Measurements from ENCODE around the gene TSPAN31.

DNA sequence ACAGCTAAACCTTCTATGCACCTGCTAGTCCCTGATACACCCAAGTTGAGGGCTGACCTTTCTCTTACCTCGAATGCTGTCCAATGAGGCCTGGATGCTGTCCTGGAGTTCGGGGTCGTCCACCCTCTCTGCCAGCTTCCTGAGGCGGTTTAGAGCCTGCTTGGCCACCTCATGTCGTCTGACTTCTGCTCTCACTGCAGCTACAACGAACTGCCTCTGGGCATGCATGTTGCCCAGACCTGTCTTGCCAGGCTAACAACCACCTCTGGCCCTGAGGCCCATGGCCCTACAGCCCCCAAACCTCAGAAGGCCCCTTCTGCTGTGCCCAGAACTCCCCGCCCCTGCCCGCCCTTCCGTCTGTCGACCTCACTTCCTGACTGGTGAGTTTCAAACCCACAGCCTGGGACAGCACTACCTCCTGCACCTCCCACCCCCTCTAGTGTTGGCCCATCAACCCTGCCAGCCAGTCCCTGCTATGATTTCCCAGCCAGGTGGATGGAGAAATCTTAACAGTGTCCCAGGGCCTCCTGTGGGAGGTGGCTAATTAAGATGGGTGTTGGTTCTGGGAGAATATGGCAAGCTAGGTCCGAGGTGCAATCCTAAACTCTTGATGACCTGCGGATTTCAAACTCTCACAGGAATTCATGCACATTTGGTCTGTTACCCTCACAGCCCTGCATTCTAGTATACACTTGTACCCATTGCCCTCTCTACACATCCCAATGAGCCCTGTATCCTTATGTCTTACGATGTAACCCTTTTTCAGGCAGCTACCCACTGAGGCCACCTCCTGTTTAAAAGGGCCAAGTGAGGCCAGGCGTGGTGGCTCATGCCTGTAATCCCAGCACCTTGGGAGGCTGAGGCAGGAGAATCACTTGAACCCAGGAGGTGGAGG, 2.7 kb upstream of the TSPAN31 start:
- TF ChIP-seq, protein P1, sequence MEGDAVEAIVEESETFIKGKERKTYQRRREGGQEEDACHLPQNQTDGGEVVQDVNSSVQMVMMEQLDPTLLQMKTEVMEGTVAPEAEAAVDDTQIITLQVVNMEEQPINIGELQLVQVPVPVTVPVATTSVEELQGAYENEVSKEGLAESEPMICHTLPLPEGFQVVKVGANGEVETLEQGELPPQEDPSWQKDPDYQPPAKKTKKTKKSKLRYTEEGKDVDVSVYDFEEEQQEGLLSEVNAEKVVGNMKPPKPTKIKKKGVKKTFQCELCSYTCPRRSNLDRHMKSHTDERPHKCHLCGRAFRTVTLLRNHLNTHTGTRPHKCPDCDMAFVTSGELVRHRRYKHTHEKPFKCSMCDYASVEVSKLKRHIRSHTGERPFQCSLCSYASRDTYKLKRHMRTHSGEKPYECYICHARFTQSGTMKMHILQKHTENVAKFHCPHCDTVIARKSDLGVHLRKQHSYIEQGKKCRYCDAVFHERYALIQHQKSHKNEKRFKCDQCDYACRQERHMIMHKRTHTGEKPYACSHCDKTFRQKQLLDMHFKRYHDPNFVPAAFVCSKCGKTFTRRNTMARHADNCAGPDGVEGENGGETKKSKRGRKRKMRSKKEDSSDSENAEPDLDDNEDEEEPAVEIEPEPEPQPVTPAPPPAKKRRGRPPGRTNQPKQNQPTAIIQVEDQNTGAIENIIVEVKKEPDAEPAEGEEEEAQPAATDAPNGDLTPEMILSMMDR (IDR thresholded peaks at IDR 0.05), result no peak
- TF ChIP-seq POLR2A (IDR thresholded peaks at IDR 0.05), result no peak

Measured in uterus (tissue), 2 donors.